Measurements from ENCODE around the gene OR9A4.

Gene OR9A4

DNA sequence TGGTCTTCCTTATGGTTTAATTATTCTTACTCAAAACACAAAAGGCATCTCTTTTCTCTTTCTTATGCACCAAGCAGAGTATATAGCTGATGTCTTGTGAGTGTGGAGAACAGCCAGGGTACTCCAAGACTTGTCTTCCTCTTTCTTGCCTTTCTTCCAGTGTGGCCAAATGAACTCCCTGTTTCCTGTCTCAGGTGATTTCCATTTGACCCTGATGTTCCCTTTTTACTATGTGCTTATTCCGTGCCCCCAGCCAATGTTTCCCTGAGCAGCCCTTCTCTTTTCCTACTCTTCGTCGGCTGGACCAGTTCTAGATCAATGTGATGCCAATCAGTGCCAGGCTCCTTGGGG is 12.6 kb downstream of the OR9A4 start:
- no peaks in the 10 kb centered on the region for H3K9me3 ChIP-seq (ENCODE audit: low read depth, low read length)
- H3K4me3 ChIP-seq, result no peak overlapping the region
- no peak for DNase-seq (ENCODE audit: low read depth, low spot score)
- no peak overlapping the region for H3K9ac ChIP-seq (ENCODE audit: insufficient read length)
- H3K36me3 ChIP-seq (ENCODE audit: insufficient read depth, low read length), result no peaks in the 10 kb centered on the region
- TF ChIP-seq EZH2 (IDR thresholded peaks at IDR 0.05), result no peak
- TF ChIP-seq FOXP2 (optimal IDR thresholded peaks at IDR 0.05; ENCODE audit: control extremely low read depth, extremely low read length, insufficient read depth), result no peak
- no peak for TF ChIP-seq POLR2AphosphoS5 (IDR thresholded peaks at IDR 0.05; ENCODE audit: borderline replicate concordance, low read depth, low read length)
- H3K27ac ChIP-seq, result no peak overlapping the region

DNA sequence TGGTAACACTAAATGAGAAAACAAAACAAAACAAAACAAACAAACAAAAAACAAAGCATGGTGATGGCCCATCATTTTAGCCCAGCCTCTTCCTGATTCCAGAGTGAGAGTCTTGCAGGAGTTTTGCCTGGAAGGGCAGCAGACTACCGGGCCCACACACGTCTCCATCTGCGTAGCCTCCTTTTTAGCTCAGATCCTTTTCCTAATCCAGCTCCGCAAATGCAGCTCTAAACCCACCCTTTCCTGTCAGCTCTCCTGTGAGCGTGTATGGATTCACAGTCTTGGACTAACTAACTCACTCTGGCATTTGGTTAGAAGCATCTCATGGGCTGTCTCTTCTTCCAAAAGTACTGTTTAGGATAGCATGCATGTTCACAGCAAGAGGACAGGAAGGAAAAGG is 14.0 kb downstream of the OR9A4 start:
- no peak overlapping the region for H3K9ac ChIP-seq (ENCODE audit: insufficient read length)
- no peak for TF ChIP-seq EZH2 (IDR thresholded peaks at IDR 0.05)
- no peak for TF ChIP-seq POLR2AphosphoS5 (IDR thresholded peaks at IDR 0.05; ENCODE audit: borderline replicate concordance, low read depth, low read length)
- no peak for TF ChIP-seq FOXP2 (optimal IDR thresholded peaks at IDR 0.05; ENCODE audit: control extremely low read depth, extremely low read length, insufficient read depth)
- no peak overlapping the region for H3K4me3 ChIP-seq
- H3K36me3 ChIP-seq (ENCODE audit: insufficient read depth, low read length), result no peaks in the 10 kb centered on the region
- DNase-seq (ENCODE audit: low read depth, low spot score), result no peak
- no peak overlapping the region for H3K27ac ChIP-seq
- H3K9me3 ChIP-seq (ENCODE audit: low read depth, low read length), result no peaks in the 10 kb centered on the region

DNA sequence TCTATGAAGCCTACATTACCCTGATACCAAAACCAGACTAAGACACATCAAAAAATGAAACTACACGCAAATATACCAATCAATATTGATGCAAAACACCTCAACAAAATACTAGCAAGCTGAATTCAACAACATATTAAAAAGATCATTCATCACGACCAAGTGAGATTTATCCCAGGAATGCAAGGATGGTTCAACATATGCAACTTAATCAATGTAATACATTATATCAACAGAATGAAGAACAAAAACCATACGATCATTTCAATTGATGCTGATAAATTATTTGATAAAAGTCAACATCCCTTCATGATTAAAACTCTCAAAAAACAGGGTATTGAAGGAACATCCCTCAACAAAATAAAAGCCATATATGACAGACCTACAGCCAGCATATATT is 24.9 kb downstream of the OR9A4 start:
- DNase-seq (ENCODE audit: low read depth, low spot score), result no peak
- no peaks in the 10 kb centered on the region; the same call in 1 of the 2 replicates for H3K9me3 ChIP-seq (ENCODE audit: low read depth, low read length)

DNA sequence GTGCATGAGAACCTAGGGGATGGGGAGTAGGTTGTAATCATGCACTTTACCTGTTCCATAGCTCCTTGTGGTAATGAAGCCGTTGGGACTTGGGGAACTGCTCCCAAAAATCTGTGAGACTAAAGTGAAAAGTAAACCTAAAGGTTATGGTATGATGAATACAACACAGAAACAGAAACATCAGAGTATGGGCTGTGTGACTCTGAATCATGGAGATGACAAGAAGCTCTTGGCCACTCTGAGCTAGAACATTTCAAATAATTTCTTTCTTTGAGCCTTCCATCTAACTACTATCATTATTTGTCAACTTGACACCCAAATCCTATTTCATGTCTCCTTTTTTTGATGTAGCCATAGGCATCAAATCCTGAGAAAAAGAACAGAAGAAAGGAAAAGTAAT is 27.6 kb downstream of the OR9A4 start:
- H3K36me3 ChIP-seq (ENCODE audit: insufficient read depth, low read length), result no peaks in the 10 kb centered on the region
- H3K9ac ChIP-seq (ENCODE audit: insufficient read length), result no peak overlapping the region
- TF ChIP-seq FOXP2 (optimal IDR thresholded peaks at IDR 0.05; ENCODE audit: control extremely low read depth, extremely low read length, insufficient read depth), result no peak
- TF ChIP-seq POLR2AphosphoS5 (IDR thresholded peaks at IDR 0.05; ENCODE audit: borderline replicate concordance, low read depth, low read length), result no peak
- no peak for TF ChIP-seq EZH2 (IDR thresholded peaks at IDR 0.05)
- H3K27ac ChIP-seq, result no peak overlapping the region
- no peaks in the 10 kb centered on the region; the same call in 1 of the 2 replicates for H3K9me3 ChIP-seq (ENCODE audit: low read depth, low read length)
- DNase-seq (ENCODE audit: low read depth, low spot score), result no peak
- H3K4me3 ChIP-seq, result no peak overlapping the region

More for the DNA sequence above, 24.9 kb downstream of the OR9A4 start:
- H3K4me3 ChIP-seq, result no peak overlapping the region
- H3K27ac ChIP-seq, result no peak overlapping the region
- no peak overlapping the region for H3K9ac ChIP-seq (ENCODE audit: insufficient read length)
- TF ChIP-seq POLR2AphosphoS5 (IDR thresholded peaks at IDR 0.05; ENCODE audit: borderline replicate concordance, low read depth, low read length) (no peak), EZH2 (IDR thresholded peaks at IDR 0.05) (no peak), FOXP2 (optimal IDR thresholded peaks at IDR 0.05; ENCODE audit: control extremely low read depth, extremely low read length, insufficient read depth) (no peak)
- no peaks in the 10 kb centered on the region for H3K36me3 ChIP-seq (ENCODE audit: insufficient read depth, low read length)

DNA sequence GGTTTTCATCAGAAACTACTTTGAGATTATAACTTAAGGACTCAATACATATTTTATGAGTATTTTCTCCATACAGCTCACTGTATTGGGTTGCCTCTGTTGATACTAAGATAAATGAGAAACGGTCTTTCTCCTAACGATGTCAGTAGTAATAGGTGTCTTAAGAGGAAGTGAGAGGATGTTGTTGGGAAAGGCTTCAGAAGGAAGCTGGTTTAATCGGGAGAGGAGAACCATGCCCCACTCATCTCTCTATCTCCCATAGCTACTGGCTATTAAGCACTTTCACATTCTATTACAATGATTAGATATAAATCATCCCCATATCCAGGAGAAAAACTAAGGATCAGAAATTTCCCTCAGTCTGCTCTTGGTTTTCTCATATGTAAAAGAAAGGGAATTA is 28.6 kb downstream of the OR9A4 start:
- H3K9me3 ChIP-seq (ENCODE audit: low read depth, low read length), result no peaks in the 10 kb centered on the region; the same call in 1 of the 2 replicates
- TF ChIP-seq EZH2 (IDR thresholded peaks at IDR 0.05), result no peak
- no peak for TF ChIP-seq FOXP2 (optimal IDR thresholded peaks at IDR 0.05; ENCODE audit: control extremely low read depth, extremely low read length, insufficient read depth)
- TF ChIP-seq POLR2AphosphoS5 (IDR thresholded peaks at IDR 0.05; ENCODE audit: borderline replicate concordance, low read depth, low read length), result no peak
- no peaks in the 10 kb centered on the region for H3K36me3 ChIP-seq (ENCODE audit: insufficient read depth, low read length)
- H3K27ac ChIP-seq, result no peak overlapping the region
- H3K9ac ChIP-seq (ENCODE audit: insufficient read length), result no peak overlapping the region
- H3K4me3 ChIP-seq, result no peak overlapping the region
- no peak for DNase-seq (ENCODE audit: low read depth, low spot score)

DNA sequence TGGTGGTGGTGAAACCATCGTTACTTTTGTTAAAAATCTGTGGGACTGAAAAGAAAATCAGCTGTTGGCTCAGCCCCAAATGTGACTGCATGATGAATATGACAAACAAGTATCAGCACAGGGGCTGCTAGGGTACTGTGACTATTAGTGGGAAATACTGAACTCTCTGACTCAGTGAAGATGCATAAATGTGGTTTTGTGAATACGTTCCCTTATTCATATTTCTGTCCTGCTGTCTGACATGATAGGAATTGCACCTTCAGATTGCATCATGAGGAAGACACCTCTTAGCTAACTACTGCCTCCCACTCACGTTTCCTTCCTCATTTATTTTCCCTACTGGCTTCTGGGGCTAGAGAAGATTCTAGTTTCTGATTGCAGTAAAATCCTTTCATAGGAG is 29.2 kb downstream of the OR9A4 start:
- no peak for DNase-seq (ENCODE audit: low read depth, low spot score)
- H3K9ac ChIP-seq (ENCODE audit: insufficient read length), result no peak overlapping the region
- H3K9me3 ChIP-seq (ENCODE audit: low read depth, low read length), result no peaks in the 10 kb centered on the region; the same call in 1 of the 2 replicates
- no peak overlapping the region for H3K27ac ChIP-seq
- H3K36me3 ChIP-seq (ENCODE audit: insufficient read depth, low read length), result no peaks in the 10 kb centered on the region
- H3K4me3 ChIP-seq, result no peak overlapping the region
- TF ChIP-seq EZH2 (IDR thresholded peaks at IDR 0.05) (no peak), POLR2AphosphoS5 (IDR thresholded peaks at IDR 0.05; ENCODE audit: borderline replicate concordance, low read depth, low read length) (no peak), FOXP2 (optimal IDR thresholded peaks at IDR 0.05; ENCODE audit: control extremely low read depth, extremely low read length, insufficient read depth) (no peak)

DNA sequence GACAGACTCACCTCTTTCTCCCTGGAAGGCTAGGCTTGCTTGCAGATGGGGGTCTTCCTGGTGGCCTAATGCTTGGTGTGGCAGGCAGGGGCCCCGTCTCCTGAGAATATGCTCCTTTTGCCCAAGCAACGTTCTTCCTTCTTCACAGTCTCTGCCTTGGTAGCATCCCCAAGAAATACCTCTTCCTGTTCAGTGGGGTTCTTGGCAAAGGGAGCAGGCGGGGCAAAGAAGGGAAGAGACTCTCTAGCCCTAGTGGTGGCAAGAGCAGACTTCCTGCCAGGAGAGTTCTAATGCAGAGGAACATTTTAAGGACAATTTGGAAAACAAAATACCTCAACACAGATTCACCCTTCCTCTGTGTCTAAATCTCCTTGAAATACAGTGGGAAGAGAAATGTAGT is 30.6 kb downstream of the OR9A4 start, which contains the start of gene CLEC5A:
CLEC5A (minus strand) TSS at position 179 of the 400 bp plus-strand sequence. CDS start 682 bp downstream, outside the sequence.
- TF ChIP-seq POLR2AphosphoS5 (IDR thresholded peaks at IDR 0.05; ENCODE audit: borderline replicate concordance, low read depth, low read length), result no peak
- TF ChIP-seq FOXP2 (optimal IDR thresholded peaks at IDR 0.05; ENCODE audit: control extremely low read depth, extremely low read length, insufficient read depth), result no peak
- TF ChIP-seq EZH2 (IDR thresholded peaks at IDR 0.05), result no peak
- no peak for DNase-seq (ENCODE audit: low read depth, low spot score)
- H3K9ac ChIP-seq (ENCODE audit: insufficient read length), result no peak within 1 kb of the TSS
- H3K27ac ChIP-seq, result no peak within 1 kb of the TSS
- no peak within 1 kb of the TSS for H3K4me3 ChIP-seq
- no peaks in the 10 kb centered on the region for H3K36me3 ChIP-seq (ENCODE audit: insufficient read depth, low read length)
- H3K9me3 ChIP-seq (ENCODE audit: low read depth, low read length), result no peaks in the 10 kb centered on the region

DNA sequence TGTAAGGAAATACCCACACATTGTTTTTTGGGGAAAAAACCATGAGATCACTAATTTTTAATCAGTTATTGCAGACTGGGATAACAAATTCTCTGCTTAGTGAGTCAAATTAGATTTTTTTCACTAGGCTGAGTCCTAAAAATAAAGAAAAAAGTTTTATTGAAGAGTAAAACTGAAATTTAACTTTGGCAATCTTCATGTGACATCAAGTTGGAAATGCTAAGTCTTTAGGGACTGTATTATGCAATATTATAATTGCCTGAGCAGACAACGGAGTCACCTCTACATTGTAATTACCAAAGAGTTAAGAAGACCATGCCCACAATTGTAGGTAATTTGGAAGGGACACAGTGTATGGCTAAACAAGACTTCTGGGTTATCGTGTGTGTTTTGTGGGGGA is 32.8 kb downstream of the OR9A4 start:
- H3K9me3 ChIP-seq (ENCODE audit: low read depth, low read length), result no peaks in the 10 kb centered on the region
- TF ChIP-seq FOXP2 (optimal IDR thresholded peaks at IDR 0.05; ENCODE audit: control extremely low read depth, extremely low read length, insufficient read depth) (no peak), EZH2 (IDR thresholded peaks at IDR 0.05) (no peak), POLR2AphosphoS5 (IDR thresholded peaks at IDR 0.05; ENCODE audit: borderline replicate concordance, low read depth, low read length) (no peak)
- no peak for DNase-seq (ENCODE audit: low read depth, low spot score)
- H3K27ac ChIP-seq, result no peak overlapping the region
- no peak overlapping the region for H3K9ac ChIP-seq (ENCODE audit: insufficient read length)
- no peaks in the 10 kb centered on the region for H3K36me3 ChIP-seq (ENCODE audit: insufficient read depth, low read length)
- H3K4me3 ChIP-seq, result no peak overlapping the region

DNA sequence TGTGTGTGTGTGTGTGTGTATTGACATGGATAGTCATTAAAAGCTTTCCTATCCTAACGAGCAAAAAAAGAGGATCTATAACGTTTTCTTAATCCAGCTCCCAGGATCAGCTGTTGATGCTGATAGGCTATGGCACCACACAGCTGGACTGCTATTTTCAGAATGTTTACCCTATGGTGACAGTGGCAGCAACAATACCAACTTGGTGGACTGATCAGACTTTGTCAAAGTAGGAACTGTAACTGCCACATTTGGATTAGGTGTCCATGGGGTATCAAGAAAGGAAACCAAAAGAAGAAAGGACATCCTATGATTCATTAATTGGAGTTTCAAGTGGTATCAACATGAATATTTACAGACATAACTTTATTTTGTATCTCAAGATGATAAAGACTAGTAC is 33.3 kb downstream of the OR9A4 start:
- Histone ChIP-seq H3K4me3 (no peak overlapping the region), H3K27ac (no peak overlapping the region), H3K36me3 (ENCODE audit: insufficient read depth, low read length) (no peaks in the 10 kb centered on the region), H3K9me3 (ENCODE audit: low read depth, low read length) (no peaks in the 10 kb centered on the region), H3K9ac (ENCODE audit: insufficient read length) (no peak overlapping the region)
- TF ChIP-seq FOXP2 (optimal IDR thresholded peaks at IDR 0.05; ENCODE audit: control extremely low read depth, extremely low read length, insufficient read depth) (no peak), POLR2AphosphoS5 (IDR thresholded peaks at IDR 0.05; ENCODE audit: borderline replicate concordance, low read depth, low read length) (no peak), EZH2 (IDR thresholded peaks at IDR 0.05) (no peak)
- DNase-seq (ENCODE audit: low read depth, low spot score), result no peak
